Duodenal mucosa (tissue), 2 donors: Measurements from ENCODE around the gene CCDC89.
A peak's percentile ranks its signal among the peaks of the same experiment; 100 is the strongest.

Experiments used
- H3K27ac ChIP-seq: one replicate; pipeline ENCODE4 v1.7.0; 2013; ENCODE audit warnings: low read depth, low read length
- H3K27me3 ChIP-seq, 2 donors: one replicate each; pipeline ENCODE4 v1.7.0; 2013; ENCODE audit warnings: low read length in 2 of 2, control low read depth in 1 of 2; ENCODE audit not compliant: insufficient read depth in 2 of 2, control insufficient read depth in 1 of 2
- H3K36me3 ChIP-seq, 2 donors: one replicate each; pipeline ENCODE4 v1.7.0; 2013; ENCODE audit warnings: low read length in 2 of 2, control low read depth in 1 of 2; ENCODE audit not compliant: insufficient read depth in 2 of 2, control insufficient read depth in 1 of 2
- H3K4me1 ChIP-seq, 2 donors: one replicate each; pipeline ENCODE4 v1.7.0; 2013; ENCODE audit warnings: low read length in 2 of 2, control low read depth in 1 of 2; ENCODE audit not compliant: insufficient read depth in 2 of 2, control insufficient read depth in 1 of 2
- H3K4me3 ChIP-seq, 2 donors: one replicate each; pipeline ENCODE4 v1.7.0; 2013; ENCODE audit warnings: low read length in 2 of 2, low read depth in 1 of 2
- H3K9ac ChIP-seq, 2 donors: one replicate each; pipeline ENCODE4 v1.7.0; 2013; ENCODE audit warnings: low read length in 2 of 2, low read depth in 1 of 2
- H3K9me3 ChIP-seq, 2 donors: one replicate each; pipeline ENCODE4 v1.7.0; 2013; ENCODE audit warnings: low read length in 2 of 2, control low read depth in 1 of 2; ENCODE audit not compliant: control insufficient read depth in 1 of 2

CCDC89 gene

GRCh38 chr11:85685820-85686459, at the start of gene CCDC89:
TSS of gene CCDC89 (minus strand) at chr11:85686195. CDS start at chr11:85686130, 65 bp downstream.
- H3K27me3 ChIP-seq = no peaks in the 10 kb centered on the region
- H3K27ac ChIP-seq = peak within 1 kb of the TSS; percentile 65
- H3K4me3 ChIP-seq = peak within 1 kb of the TSS; percentile 29 to 56
- H3K9me3 ChIP-seq = no peaks in the 10 kb centered on the region
- peaks cover 3 to 5% of the 10 kb centered on the region in 2 donors for H3K4me1 ChIP-seq
- peak within 1 kb of the TSS; percentile 13 to 30 for H3K9ac ChIP-seq
- H3K36me3 ChIP-seq = no peaks in the 10 kb centered on the region

- H3K27me3 ChIP-seq = no peaks in the 10 kb centered on the region
- no peak overlapping the region for H3K9ac ChIP-seq
- H3K4me3 ChIP-seq = no peak overlapping the region
- no peak overlapping the region for H3K27ac ChIP-seq
- H3K4me1 ChIP-seq = peaks cover 5 to 6% of the 10 kb centered on the region in 2 donors
- H3K9me3 ChIP-seq = no peaks in the 10 kb centered on the region
- H3K36me3 ChIP-seq = peaks cover 0 to 5% of the 10 kb centered on the region in 2 donors
Observed at GRCh38 chr11:85732965-85733364, 47.0 kb upstream of the CCDC89 start.

GRCh38 chr11:85726381-85726780, 40.4 kb upstream of the CCDC89 start:
- peaks cover 0 to 8% of the 10 kb centered on the region in 2 donors for H3K36me3 ChIP-seq
- no peak overlapping the region for H3K4me3 ChIP-seq
- no peaks in the 10 kb centered on the region for H3K27me3 ChIP-seq
- H3K9ac ChIP-seq = no peak overlapping the region
- no peak overlapping the region for H3K27ac ChIP-seq
- no peaks in the 10 kb centered on the region for H3K9me3 ChIP-seq
- no peaks in the 10 kb centered on the region for H3K4me1 ChIP-seq

- no peak overlapping the region for H3K4me3 ChIP-seq
- no peak overlapping the region for H3K9ac ChIP-seq
- no peaks in the 10 kb centered on the region for H3K9me3 ChIP-seq
- H3K4me1 ChIP-seq = no peaks in the 10 kb centered on the region
- no peaks in the 10 kb centered on the region for H3K27me3 ChIP-seq
- peaks cover 0 to 8% of the 10 kb centered on the region in 2 donors for H3K36me3 ChIP-seq
- H3K27ac ChIP-seq = no peak overlapping the region
Observed at GRCh38 chr11:85725510-85726258, 39.7 kb upstream of the CCDC89 start.

GRCh38 chr11:85724748-85725465, 38.9 kb upstream of the CCDC89 start:
- Histone ChIP-seq H3K27me3 (no peaks in the 10 kb centered on the region), H3K36me3 (peaks cover 0 to 8% of the 10 kb centered on the region in 2 donors), H3K27ac (no peak overlapping the region), H3K4me3 (no peak overlapping the region), H3K4me1 (no peaks in the 10 kb centered on the region), H3K9ac (no peak overlapping the region), H3K9me3 (no peaks in the 10 kb centered on the region)

GRCh38 chr11:85723088-85723487, 37.1 kb upstream of the CCDC89 start:
- Histone ChIP-seq H3K27ac (no peak overlapping the region), H3K27me3 (no peaks in the 10 kb centered on the region), H3K4me3 (no peak overlapping the region), H3K36me3 (peaks cover 0 to 8% of the 10 kb centered on the region in 2 donors), H3K9ac (no peak overlapping the region), H3K9me3 (no peaks in the 10 kb centered on the region), H3K4me1 (no peaks in the 10 kb centered on the region)

GRCh38 chr11:85721191-85721590, 35.2 kb upstream of the CCDC89 start:
- Histone ChIP-seq H3K4me1 (no peaks in the 10 kb centered on the region), H3K9me3 (no peaks in the 10 kb centered on the region), H3K36me3 (no peaks in the 10 kb centered on the region), H3K27me3 (no peaks in the 10 kb centered on the region), H3K4me3 (no peak overlapping the region), H3K9ac (no peak overlapping the region), H3K27ac (no peak overlapping the region)

GRCh38 chr11:85718991-85719807, 33.2 kb upstream of the CCDC89 start:
- Histone ChIP-seq H3K4me3 (peak overlapping the region in 1 of 2 donors; percentile 0), H3K9me3 (no peaks in the 10 kb centered on the region), H3K27ac (peak overlapping the region; percentile 7), H3K27me3 (no peaks in the 10 kb centered on the region), H3K36me3 (peaks cover 0 to under 1% of the 10 kb centered on the region in 2 donors), H3K9ac (no peak overlapping the region), H3K4me1 (no peaks in the 10 kb centered on the region)

- H3K9ac ChIP-seq = peak overlapping the region in 1 of 2 donors; percentile 21
Observed at GRCh38 chr11:85718126-85718943, 32.3 kb upstream of the CCDC89 start.

More at GRCh38 chr11:85718126-85718943, 32.3 kb upstream of the CCDC89 start:
- Histone ChIP-seq H3K4me3 (peak overlapping the region; percentile 0 to 37), H3K27ac (peak overlapping the region; percentile 7), H3K9me3 (no peaks in the 10 kb centered on the region), H3K4me1 (no peaks in the 10 kb centered on the region), H3K27me3 (no peaks in the 10 kb centered on the region), H3K36me3 (peaks cover 0 to 4% of the 10 kb centered on the region in 2 donors)
